ENCODE data around the gene XRCC4.

The XRCC4 gene

DNA sequence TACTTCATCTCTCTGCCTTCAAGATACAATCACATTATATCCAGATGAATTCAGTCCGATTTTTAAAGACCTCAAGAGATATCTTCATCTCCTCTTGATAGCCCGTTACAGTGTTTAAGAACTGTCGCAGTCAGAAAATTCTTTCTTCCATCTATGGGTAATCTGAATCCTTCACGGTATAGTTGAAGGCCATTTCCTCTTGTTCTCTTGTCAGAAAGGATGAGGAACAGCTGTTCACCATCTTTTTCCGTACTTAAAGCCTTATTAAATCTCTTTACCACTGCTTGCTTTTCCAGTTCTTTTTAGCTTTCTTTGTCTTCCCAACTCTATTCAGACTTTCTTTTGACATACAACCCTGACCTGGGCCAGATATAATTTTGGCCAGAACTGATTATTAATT, 121.8 kb downstream of the XRCC4 start:
- no peak overlapping the region for H3K4me3 ChIP-seq (ENCODE audit: control insufficient read depth, low read depth, low read length)
- no peak for DNase-seq (ENCODE audit: low read depth)
- TF ChIP-seq, protein P1, sequence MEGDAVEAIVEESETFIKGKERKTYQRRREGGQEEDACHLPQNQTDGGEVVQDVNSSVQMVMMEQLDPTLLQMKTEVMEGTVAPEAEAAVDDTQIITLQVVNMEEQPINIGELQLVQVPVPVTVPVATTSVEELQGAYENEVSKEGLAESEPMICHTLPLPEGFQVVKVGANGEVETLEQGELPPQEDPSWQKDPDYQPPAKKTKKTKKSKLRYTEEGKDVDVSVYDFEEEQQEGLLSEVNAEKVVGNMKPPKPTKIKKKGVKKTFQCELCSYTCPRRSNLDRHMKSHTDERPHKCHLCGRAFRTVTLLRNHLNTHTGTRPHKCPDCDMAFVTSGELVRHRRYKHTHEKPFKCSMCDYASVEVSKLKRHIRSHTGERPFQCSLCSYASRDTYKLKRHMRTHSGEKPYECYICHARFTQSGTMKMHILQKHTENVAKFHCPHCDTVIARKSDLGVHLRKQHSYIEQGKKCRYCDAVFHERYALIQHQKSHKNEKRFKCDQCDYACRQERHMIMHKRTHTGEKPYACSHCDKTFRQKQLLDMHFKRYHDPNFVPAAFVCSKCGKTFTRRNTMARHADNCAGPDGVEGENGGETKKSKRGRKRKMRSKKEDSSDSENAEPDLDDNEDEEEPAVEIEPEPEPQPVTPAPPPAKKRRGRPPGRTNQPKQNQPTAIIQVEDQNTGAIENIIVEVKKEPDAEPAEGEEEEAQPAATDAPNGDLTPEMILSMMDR (IDR thresholded peaks at IDR 0.05; ENCODE audit: control insufficient read depth, insufficient read depth, low read depth, low read length, missing control alignments) = no peak

DNA sequence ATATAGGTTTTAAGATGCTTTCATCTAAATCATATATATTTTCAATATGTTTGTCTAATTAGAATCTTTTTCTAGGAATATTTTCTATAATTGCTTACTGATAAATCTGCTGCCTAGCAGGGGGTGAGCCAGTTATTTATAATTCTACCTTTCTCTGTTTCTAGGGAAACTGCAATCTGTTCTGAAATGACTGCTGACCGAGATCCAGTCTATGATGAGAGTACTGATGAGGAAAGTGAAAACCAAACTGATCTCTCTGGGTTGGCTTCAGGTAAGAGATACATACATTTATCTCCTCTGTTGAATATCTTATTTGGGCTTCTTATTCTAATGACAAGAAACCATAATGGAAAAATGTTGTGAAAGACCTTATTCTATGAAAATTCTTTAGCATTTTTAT, 127.3 kb downstream of the XRCC4 start:
- no peak overlapping the region for H3K4me3 ChIP-seq (ENCODE audit: control insufficient read depth, low read depth, low read length)
- TF ChIP-seq, protein P1 (IDR thresholded peaks at IDR 0.05; ENCODE audit: control insufficient read depth, insufficient read depth, low read depth, low read length, missing control alignments) = no peak
- DNase-seq (ENCODE audit: low read depth) = no peak

DNA sequence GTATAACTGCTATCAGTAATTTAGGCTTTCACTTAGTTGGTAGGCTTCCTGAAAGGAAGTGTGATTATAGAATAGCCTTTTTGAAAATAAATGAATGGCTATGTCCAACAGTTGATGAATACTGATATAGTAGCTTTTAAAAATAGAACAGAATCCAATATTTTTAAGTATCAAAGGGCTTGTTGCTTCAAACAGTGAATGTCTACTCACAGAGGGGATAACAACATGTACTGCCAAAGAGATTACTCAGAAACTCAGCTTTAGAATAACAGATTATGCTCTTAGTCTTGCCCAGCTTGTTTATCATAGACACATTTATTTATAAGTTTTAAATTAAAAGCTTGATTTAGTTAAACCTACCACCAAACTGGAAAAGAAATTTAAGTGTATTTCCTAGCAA, 132.6 kb downstream of the XRCC4 start:
- TF ChIP-seq, protein P1 (IDR thresholded peaks at IDR 0.05; ENCODE audit: control insufficient read depth, insufficient read depth, low read depth, low read length, missing control alignments) = no peak
- no peak for DNase-seq (ENCODE audit: low read depth)

DNA sequence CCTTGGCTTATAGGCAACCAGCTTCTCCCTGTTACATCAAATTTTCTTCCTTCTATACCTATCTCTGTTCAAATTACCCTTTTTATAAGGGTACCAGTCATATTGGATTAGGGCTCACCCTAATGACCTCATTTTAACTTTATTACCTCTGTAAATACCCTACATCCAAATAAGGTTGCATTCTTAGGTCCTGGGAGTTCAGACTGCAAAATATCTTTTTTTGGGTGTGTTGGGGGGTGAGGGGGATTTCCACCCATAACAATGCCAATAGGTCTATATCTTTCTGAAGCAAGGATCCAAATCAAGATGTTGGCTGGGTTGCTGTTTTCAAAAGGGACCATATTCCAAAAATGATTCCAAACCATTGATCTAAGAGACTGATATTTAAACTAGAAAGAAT, 141.7 kb downstream of the XRCC4 start:
- no peak for DNase-seq (ENCODE audit: low read depth)
- H3K4me3 ChIP-seq (ENCODE audit: control insufficient read depth, low read depth, low read length) = no peak overlapping the region
- TF ChIP-seq, protein P1 (IDR thresholded peaks at IDR 0.05; ENCODE audit: control insufficient read depth, insufficient read depth, low read depth, low read length, missing control alignments) = no peak

More for the DNA sequence above, 132.6 kb downstream of the XRCC4 start:
- no peak overlapping the region for H3K4me3 ChIP-seq (ENCODE audit: control insufficient read depth, low read depth, low read length)

DNA sequence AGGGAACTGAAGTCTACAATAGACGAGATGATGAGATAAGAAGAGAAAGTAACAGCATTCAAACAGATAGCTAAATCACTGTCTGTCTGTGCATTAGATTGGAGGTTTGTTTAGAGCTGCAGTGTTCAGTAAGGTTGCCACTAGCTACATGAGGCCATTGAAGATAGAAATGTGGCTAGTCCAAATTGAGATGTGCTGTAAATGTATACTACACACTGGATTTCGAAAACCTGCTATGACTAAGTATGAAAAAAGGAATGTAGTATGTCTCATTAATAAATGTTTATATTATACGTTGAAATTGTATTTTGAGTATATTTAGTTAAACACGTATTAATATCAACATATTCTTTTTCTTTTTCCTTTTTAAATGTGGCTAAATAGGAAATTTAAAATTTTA, 142.1 kb downstream of the XRCC4 start:
- H3K4me3 ChIP-seq (ENCODE audit: control insufficient read depth, low read depth, low read length) = no peak overlapping the region
- TF ChIP-seq, protein P1 (IDR thresholded peaks at IDR 0.05; ENCODE audit: control insufficient read depth, insufficient read depth, low read depth, low read length, missing control alignments) = no peak
- no peak for DNase-seq (ENCODE audit: low read depth)

DNA sequence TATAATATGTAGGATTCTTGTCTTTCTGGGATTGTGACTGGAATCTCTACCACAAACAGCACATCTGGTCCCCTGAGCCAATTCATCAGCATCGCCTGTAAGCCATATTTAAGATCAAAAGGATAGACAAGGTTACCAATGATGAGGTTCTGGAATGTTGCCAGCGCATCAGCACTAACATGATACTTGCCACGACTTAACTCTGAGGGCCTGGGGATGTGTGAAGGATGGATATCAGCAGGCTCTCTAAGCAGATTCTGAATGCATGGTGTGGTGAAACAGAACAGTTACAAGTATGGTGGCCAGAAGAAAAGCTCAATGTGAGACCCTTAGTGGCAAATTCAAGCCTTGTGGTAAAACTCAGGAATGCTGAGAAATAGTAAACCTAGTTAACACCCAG, 143.0 kb downstream of the XRCC4 start:
- no peak for DNase-seq (ENCODE audit: low read depth)
- TF ChIP-seq, protein P1 (IDR thresholded peaks at IDR 0.05; ENCODE audit: control insufficient read depth, insufficient read depth, low read depth, low read length, missing control alignments) = no peak
- H3K4me3 ChIP-seq (ENCODE audit: control insufficient read depth, low read depth, low read length) = no peak overlapping the region

DNA sequence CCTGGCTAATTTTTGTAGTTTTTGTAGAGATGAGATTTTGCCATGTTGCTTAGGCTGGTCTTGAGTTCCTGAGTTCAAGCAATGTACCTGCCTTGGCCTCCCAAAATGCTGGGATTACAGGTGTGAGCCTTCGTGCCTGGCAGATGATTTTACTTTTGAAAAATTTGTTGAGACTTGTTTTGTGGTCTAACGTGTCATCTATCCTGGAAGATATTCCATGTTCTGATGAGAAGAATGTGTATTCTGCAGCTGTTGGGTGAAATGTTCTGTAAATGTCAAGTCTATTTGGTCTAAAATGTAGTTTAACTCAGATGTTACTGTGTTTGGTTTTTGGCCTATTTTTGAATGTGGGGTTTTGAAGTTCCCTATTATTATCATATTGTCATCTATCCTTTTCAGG, 145.6 kb downstream of the XRCC4 start:
- TF ChIP-seq, protein P1 (IDR thresholded peaks at IDR 0.05; ENCODE audit: control insufficient read depth, insufficient read depth, low read depth, low read length, missing control alignments) = no peak

More for the DNA sequence above, 145.6 kb downstream of the XRCC4 start:
- DNase-seq (ENCODE audit: low read depth) = no peak
- no peak overlapping the region for H3K4me3 ChIP-seq (ENCODE audit: control insufficient read depth, low read depth, low read length)

Measured in AG09309 (cell line).